Posterior cingulate gyrus (tissue), 11 donors: ENCODE results near the gene NFYC.
A peak's percentile ranks its signal among the peaks of the same experiment; 100 is the strongest.

Experiments used
- DNase-seq, 10 donors: peaks; one replicate each; pipeline versions ENCODE4 v3.0.0 to v3.0.0-alpha.2; 2020 to 2021; ENCODE audit warnings: mixed read lengths in 3 of 10
- intact Hi-C: fragments of 100-400 bp; cut with DNase I; formaldehyde crosslinking; loops from one replicate; pipeline ENCODE4 v1.15.1; 2023

Gene NFYC

DNA sequence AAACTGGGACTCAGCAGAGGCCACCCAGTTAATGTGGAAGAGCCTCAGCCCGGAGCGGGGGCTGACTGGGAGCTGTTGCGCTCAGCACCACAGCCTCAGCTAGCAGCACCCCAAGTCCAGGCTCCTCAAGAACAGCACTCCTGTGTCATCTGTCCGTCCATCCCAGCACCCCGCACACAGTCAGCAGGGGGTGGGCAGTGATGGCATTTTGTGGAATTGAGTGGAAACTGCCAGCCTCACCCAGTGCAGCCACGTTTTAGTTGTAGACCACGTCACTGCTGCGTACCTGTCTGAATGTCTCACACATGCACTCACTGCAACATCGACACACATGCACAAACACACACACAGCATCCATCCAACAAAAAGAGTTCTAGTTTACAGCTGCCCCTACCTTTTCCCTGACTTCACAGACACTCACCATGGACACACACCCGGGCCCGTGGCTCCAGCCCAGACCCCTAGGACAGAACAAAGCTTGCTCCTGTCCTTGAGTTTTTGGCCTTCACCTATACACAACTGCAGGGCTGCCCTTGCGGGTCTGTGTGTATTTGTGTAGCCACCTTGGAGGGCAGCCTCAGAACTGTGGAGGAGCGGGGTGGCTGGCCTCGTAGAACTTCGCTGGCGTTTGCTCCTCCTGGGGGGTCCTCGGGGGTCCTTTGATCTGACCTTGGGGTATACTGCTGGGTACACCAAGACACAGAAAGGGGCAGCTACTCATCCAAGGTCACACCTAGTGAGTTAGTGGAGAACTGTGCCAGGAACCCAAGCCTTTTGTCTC, 97.2 kb downstream of the NFYC start:
- DNase-seq: peak in 2 of 10 donors; percentile 56 to 61
- intact Hi-C loops: loop anchor here (10.0 kb wide), 2 partner anchors 166 to 174 kb away; no protein-coding TSS in a partner anchor

- intact Hi-C loops: loop anchor here (10.0 kb wide), 2 partner anchors 166 to 174 kb away; no protein-coding TSS in a partner anchor
- no peak for DNase-seq
These were observed 97.8 kb downstream of the NFYC start for GRCh38 chr1:40789342-40789598.

DNA sequence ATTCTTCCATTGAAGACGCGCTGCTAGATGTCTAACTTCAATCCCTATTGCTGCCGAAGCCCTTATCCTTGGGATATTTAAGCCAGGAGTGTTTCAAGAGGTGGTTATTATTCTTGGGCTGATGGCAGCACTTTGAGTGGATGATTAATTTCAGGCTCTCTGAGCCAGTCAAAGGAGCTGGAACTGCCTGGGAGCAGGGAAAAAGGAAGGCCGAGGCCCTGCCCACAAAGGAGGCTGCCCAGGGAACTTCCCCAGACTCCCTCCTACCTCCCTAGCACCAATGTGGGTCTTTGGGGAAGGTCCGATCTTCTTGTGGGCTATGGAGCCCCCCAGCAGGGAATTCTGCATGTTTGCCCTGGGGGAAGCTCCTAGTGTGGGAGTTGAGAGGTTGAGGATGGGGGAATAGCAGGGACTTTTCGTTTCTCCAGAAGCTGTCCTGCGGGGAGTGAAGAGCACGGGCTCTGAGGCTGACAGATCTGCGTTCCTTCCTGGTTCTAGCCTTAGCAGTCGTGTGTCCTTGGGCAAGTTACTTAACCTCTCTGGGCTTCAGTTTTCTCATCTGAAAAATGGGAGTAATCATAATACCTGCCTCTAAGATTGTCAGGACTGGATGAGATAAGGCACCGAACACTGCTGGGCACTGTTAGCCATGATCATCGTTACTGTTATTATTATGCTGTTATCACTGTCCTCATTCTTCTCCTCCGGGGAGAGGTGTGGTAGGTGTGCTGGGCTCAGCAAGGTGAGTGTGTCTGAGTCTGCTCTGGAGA, 98.3 kb downstream of the NFYC start:
- intact Hi-C loops: loop anchor here (10.0 kb wide), 2 partner anchors 165 to 175 kb away; no protein-coding TSS in a partner anchor
- peak in 2 of 10 donors; percentile 15 to 16 for DNase-seq

DNA sequence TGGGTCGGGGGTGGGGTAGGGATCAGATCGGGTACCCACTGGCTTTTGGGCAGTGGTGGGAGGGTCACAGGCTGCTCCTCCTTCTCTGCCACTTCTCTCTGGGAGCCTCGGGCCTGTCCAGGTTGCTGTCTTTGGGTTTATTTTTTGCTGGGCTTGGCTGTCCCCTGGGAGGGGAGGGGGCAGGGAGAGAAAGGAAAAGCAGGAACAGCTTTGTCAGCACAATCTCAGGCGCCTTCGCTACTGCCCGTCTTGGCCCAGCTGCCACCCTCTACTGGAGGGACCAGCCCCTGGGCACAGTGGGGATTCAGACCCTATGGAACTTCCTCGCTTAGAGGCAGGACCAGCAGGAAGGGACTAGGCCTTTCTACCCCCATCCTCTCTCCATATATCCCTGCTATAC, 100.5 kb downstream of the NFYC start:
- intact Hi-C loops: no loop called here
- peak in 2 of 10 donors; percentile 14 to 66 for DNase-seq

DNA sequence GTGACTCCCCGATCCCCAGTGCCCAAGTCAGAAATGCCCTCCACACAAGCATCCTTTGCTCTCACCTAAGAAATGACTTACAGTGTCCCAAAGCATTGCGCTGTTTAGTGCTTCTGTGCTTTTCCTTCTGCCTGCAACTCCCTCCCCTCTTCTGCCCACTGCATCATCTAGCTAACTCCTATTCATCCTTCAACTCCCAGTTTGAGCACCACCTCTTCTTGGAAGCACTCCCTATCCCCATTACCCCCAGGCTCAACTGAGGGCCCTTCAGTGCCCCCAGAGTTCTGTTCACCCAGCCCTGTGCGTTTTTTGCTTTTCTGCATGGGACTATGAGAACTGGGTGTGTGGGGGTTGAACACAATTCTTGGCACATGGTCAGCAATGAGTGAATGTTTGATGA, 102.1 kb downstream of the NFYC start:
- peak in 1 of 10 donors; percentile 20 for DNase-seq
- intact Hi-C loops: no loop called here

- intact Hi-C loops: no loop called here
- peak in 1 of 10 donors; percentile 26 for DNase-seq
These were observed 102.5 kb downstream of the NFYC start for GRCh38 chr1:40794048-40794447.

- peak in 1 of 10 donors; percentile 31 for DNase-seq
- intact Hi-C loops: no loop called here
These were observed 103.6 kb downstream of the NFYC start for GRCh38 chr1:40794974-40795715.

DNA sequence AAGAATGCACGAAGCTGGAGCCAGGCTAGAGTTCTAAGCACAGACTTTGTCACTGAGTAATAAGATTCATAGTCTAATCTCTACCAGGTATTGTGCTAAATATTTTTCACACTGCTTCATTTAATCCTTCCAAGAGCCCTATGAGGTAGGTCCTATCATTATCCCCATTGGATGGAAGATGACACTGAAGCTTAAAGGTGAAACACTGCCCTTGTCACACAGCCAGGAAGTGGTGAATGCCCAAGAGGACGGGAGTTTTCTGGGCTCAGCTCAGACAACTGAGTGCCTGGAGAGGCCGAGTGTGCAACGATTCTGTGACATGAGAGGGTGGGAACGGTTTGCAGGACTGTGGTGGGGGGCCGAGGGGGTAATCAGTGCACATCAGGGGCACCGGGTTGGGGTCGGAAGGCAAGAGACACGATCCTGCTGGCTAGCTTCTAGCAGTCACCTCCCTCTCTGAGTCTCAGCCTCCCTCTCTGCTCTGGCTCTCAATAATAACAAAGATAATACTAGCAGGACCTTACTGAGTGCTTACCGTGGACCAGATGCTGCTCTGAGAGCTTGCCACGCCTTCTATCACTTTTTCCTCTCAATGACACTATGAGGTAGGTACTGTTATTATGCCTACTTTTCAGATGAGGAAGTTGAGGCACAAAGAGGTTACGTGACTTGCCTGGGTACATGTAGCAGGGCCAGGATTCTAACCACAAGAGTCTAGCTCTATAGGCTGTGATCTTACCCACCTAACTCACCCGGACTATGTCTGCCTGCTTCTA, 104.5 kb downstream of the NFYC start:
- peak in 1 of 10 donors; percentile 34 for DNase-seq
- intact Hi-C loops: no loop called here

- intact Hi-C loops: no loop called here
- DNase-seq: peak in 1 of 10 donors; percentile 78
These were observed 105.6 kb downstream of the NFYC start for GRCh38 chr1:40796939-40797667.

- DNase-seq: peak in 1 of 10 donors; percentile 64
- intact Hi-C loops: no loop called here
These were observed 106.1 kb downstream of the NFYC start for GRCh38 chr1:40797668-40798010.

DNA sequence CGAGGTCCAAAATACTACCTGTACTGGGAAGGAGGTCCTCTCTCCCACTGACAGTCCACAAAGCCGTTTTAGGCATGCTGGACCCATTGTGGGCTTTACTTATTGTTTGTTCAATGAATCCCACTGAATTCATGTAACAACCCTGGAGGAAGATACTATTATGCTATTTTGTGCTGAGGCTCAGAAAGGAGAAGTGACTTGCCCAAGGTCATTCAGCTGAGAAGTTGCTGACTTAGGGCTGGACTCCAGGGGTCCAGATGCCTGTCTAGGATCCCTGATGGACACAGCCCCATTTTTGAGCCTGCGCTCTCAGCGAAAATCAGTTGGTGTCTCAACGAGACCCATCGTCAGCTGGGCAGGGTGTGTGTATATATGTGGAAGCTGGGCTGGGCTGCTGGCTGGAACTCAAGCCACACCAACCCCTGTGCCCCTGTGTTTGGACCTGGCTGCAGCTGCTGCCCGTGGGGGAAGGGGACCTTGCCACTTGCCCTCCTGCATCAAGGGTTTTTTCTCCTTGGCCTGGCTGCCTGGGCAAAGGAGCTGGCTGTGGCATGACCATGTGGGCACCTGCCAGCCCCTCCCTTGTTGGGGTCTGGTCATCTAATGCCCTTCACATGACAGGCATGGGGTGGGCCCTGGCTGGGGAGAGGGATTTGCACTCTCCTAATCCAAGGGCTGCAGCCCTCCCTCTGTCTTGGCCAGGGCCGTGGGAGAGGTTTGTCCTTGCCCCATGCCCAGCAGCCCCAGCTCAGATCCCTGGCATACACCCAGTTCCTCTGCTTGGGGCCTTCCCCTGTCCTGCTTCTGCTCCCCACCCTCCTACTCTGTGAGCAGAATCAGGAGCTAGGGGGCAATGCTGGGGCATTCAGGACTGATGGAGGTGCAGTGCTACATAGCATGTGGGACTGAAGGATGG, 107.1 kb downstream of the NFYC start:
- peak in 1 of 10 donors; percentile 78 for DNase-seq
- intact Hi-C loops: no loop called here

- intact Hi-C loops: no loop called here
- DNase-seq: no peak
These were observed 107.9 kb downstream of the NFYC start for GRCh38 chr1:40799351-40799867.

DNA sequence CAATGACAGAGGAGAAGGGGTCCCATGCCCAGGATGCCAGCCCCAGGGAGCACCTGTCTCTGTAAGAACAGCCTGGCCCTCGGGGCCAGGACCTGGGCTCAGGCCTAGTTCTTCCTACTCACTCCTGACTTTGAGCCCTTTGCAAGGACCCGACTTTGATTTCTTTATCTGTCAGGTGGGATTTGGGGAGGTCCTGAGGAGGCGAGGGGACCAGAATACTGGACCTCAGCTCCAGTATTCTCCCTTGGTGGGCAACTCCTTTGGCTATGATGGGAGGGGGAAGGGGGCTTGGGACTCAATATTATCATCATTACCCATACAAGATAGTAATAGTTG, 110.2 kb downstream of the NFYC start:
- DNase-seq: no peak
- intact Hi-C loops: no loop called here

DNA sequence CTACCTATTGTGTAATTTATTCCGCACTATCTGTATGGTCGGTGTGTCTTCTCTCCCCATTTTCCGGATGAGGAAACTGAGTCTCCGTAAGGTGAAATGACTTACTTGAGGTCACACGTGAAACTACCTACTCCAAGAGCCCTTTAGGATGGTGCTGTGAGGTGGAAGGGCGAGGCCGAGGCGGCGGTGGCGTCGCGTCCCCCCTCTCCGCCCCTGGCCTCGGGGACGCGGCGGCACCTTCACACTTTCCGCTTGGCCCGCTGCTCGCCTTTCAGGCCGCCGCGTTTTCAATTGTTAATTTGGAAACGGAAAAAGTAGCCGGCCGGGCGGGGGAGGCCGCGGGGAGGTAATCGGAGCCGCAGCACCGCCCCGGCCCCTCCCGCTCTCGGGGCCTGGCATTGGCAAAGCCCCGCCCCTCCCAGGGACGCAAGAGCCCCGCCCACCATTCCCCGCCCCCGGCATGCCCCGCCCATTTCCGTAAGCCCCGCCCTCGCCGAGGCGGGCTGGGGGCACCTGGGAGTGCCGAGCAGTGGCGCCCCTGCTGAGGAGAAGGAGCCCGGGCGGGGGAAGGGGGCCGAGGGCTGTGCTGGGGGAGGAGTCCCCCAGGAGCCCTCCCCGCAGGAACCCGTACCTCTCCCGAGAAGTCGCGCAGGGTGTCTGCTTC, 110.7 kb downstream of the NFYC start:
- intact Hi-C loops: no loop called here
- DNase-seq: peak in 5 of 10 donors; percentile 30 to 91 (median 39)

- DNase-seq: no peak
- intact Hi-C loops: no loop called here
These were observed 111.2 kb downstream of the NFYC start for GRCh38 chr1:40802742-40803113.

DNA sequence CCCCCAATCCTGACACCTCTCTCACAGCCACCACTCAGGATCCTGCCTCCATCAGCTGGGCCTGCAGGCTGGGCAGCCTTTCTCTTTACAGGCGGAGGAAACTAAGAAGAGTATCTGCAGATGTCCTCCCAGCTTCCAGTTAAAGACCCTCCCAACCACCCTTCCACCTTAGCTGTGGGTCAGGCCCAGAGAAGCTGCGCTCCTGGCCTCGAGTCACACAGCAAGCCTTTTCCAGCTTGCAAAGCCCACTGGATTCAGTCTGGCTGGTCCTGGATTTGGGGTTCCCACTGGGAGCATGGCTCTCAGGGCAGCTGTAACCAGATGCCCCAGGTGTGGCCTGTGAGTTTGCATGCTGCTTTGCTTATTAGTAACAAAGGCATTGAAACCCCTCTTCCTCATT, 111.9 kb downstream of the NFYC start:
- DNase-seq: no peak
- intact Hi-C loops: no loop called here

DNA sequence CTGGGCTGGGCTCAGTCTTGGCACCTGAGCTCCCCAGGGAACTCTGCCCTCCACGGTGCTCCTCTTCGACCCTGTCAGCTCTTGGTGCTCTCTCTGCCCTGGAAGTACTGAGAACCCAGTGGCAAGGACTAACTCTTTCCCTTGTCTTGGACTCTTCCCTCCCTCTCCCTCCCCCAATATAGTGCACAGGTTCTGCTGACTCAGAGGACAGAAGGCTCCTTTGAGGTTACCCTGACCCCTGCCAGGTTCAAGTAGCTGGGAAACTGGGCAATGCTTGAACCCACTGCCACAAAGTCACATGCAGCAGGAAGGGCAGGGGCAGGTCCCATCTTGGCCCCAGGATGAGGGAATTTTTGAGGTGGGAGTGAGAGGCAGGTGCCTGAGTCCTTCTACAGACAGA, 112.4 kb downstream of the NFYC start:
- intact Hi-C loops: no loop called here
- DNase-seq: no peak

GRCh38 chr1:40806240-40806639, 114.7 kb downstream of the NFYC start:
- intact Hi-C loops: no loop called here
- DNase-seq: no peak
